A673 (cell line): Measurements from ENCODE around the gene KIF22.

Source experiments
- EZH2 ChIP-seq: fragments of 200-600 bp; sonication (generic); IDR thresholded peaks from 2 replicates; pipeline ENCODE4 v1.6.1; 2017; ENCODE audit warnings: borderline replicate concordance, low read depth, mild to moderate bottlenecking, mixed read lengths, antibody characterized with exemption, low read length; ENCODE audit not compliant: poor library complexity, severe bottlenecking
- TF ChIP-seq, protein P1 (sequence below): fragments of 300-800, 200-600 bp; sonication (generic); conservative IDR thresholded peaks from 2 replicates; pipeline ENCODE4 v1.5.1; 2017; ENCODE audit warnings: low read depth, mild to moderate bottlenecking, antibody characterized with exemption, low read length, moderate library complexity, mixed read lengths

DNA sequence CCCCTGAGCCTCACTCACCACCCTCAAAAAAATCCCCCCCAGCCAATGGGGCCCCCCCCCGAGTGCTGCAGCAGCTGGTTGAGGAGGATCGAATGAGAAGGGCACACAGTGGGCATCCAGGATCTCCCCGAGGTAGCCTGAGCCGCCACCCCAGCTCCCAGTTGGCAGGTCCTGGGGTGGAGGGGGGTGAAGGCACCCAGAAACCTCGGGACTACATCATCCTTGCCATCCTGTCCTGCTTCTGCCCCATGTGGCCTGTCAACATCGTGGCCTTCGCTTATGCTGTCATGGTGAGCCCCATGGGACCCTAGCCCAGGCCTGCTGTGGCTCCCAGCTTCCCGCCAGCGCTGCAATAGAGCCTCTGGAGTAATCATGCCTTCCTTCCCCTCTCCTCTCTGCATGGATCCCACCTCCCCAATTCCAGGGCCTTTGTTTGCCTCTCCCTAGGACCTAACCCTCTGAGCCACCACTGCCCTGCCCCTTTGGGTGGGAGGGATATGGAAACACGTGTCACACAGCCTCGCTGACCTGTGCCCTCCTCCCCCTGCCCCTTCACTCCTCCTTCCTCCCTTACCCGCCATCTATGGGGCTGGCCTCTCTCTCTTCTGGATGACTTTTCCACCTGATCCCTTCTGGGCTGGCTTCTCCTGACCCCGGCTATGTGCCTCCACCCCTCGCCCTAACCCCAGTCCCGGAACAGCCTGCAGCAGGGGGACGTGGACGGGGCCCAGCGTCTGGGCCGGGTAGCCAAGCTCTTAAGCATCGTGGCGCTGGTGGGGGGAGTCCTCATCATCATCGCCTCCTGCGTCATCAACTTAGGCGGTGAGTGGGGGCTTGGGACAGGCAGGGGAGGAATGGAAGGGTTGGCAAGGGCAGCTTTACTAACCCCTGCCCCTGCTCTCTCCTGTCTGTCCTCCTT lies 23.4 kb downstream of the KIF22 start:
- TF ChIP-seq, protein P1, sequence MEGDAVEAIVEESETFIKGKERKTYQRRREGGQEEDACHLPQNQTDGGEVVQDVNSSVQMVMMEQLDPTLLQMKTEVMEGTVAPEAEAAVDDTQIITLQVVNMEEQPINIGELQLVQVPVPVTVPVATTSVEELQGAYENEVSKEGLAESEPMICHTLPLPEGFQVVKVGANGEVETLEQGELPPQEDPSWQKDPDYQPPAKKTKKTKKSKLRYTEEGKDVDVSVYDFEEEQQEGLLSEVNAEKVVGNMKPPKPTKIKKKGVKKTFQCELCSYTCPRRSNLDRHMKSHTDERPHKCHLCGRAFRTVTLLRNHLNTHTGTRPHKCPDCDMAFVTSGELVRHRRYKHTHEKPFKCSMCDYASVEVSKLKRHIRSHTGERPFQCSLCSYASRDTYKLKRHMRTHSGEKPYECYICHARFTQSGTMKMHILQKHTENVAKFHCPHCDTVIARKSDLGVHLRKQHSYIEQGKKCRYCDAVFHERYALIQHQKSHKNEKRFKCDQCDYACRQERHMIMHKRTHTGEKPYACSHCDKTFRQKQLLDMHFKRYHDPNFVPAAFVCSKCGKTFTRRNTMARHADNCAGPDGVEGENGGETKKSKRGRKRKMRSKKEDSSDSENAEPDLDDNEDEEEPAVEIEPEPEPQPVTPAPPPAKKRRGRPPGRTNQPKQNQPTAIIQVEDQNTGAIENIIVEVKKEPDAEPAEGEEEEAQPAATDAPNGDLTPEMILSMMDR, result no peak
- TF ChIP-seq EZH2, result no peak
